LNCAP (cell line): Measurements from ENCODE around the gene TMEM106C.

Experiments
- CTCF ChIP-seq: fragments of 450-650 bp; IDR thresholded peaks from 2 replicates; pipeline ENCODE4 v1.5.1; 2017; ENCODE audit warnings: mild to moderate bottlenecking

TMEM106C gene

DNA sequence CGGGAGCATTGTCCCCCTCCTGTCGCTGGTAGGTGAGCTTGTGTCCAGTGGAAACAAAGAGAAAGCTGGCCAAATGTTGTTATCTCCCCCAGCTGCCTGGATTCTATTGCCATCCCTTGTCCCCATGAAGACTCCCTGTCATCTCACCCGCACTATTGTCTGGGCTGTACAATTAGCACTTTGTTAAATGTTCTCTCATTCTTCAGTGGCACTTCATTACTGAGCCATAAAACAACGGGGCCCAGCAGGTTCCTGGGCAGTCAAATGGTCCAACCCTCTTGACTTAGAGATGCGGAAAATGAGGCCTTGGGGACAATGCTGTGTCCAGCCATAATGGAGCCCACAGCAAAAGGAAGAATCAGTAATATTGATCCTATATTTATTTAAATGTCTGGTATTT is 54.1 kb downstream of the TMEM106C start:
- no peak for TF ChIP-seq CTCF

- no peak for TF ChIP-seq CTCF
These were observed 54.7 kb downstream of the TMEM106C start for GRCh38 chr12:48017921-48018617.
